ENCODE measurements around the gene RAD51B. TPM values are rescaled to one million over a fixed set of nuclear protein-coding genes. Genes with fewer than 3 reads are reported as not detected.

Gene RAD51B
- total RNA-seq, 1 experiment from 2014 or later, result 14.2 TPM

DNA sequence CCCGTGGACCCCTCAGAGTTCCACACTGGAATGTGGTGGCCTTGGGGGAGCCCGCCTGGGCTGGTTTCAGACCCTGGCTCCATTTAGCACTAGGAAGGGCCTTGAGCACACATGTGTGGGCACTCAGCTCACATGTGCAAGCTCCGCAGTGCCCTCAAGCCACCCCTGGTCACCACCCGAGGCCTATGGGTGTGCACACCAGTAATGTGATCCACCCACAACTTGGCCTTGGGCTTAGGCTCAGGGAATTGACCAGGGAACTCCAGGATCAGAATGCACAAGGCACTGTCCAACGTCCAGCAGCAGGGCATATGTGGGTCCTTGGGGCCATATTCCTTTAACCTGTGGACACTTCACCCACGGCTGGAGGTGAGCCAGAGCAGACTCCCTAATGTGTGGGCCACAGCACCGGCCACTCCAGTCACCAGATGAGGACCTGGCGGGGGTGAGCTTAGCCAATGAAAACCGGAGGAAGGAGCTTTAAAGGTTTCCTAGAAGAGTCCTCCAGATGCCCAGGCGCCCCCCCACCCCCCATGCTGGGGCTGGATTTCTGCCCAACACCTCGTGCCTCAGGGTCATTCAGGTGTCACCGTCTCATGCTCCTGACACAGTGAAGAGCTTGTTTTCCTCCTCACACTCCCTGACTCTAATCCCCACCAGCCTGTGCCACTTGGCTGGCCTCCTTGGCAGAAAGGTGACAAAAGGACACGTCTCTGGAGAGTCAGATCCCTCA, 764.1 kb downstream of the RAD51B start (continued):
- TF ChIP-seq, protein P1, sequence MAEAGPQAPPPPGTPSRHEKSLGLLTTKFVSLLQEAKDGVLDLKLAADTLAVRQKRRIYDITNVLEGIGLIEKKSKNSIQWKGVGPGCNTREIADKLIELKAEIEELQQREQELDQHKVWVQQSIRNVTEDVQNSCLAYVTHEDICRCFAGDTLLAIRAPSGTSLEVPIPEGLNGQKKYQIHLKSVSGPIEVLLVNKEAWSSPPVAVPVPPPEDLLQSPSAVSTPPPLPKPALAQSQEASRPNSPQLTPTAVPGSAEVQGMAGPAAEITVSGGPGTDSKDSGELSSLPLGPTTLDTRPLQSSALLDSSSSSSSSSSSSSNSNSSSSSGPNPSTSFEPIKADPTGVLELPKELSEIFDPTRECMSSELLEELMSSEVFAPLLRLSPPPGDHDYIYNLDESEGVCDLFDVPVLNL (CRISPR knock-in tag; IDR thresholded peaks at IDR 0.05; ENCODE audit: borderline replicate concordance, low read depth), result no peak
- no peak for TF ChIP-seq FOXP1 (CRISPR knock-in tag; IDR thresholded peaks at IDR 0.05; ENCODE audit: borderline replicate concordance)
- no peak for TF ChIP-seq GABPB1 (CRISPR knock-in tag; IDR thresholded peaks at IDR 0.05)
- TF ChIP-seq TEAD1 (CRISPR knock-in tag; IDR thresholded peaks at IDR 0.05), result no peak
- TF ChIP-seq RORB (CRISPR knock-in tag; IDR thresholded peaks at IDR 0.05), result no peak
- no peak for TF ChIP-seq KAT7 (CRISPR knock-in tag; IDR thresholded peaks at IDR 0.05; ENCODE audit: borderline replicate concordance)
- no peak for TF ChIP-seq GTF2I (CRISPR knock-in tag; conservative IDR thresholded peaks at IDR 0.05)
- TF ChIP-seq ATF1 (CRISPR knock-in tag; IDR thresholded peaks at IDR 0.05), result no peak
- TF ChIP-seq CREM (CRISPR knock-in tag; IDR thresholded peaks at IDR 0.05), result no peak
- no peak for TF ChIP-seq MXD4 (CRISPR knock-in tag; IDR thresholded peaks at IDR 0.05; ENCODE audit: borderline replicate concordance)
- TF ChIP-seq GRHL2 (CRISPR knock-in tag; IDR thresholded peaks at IDR 0.05; ENCODE audit: insufficient replicate concordance, severe bottlenecking), result no peak
- TF ChIP-seq NFE2L1 (CRISPR knock-in tag; IDR thresholded peaks at IDR 0.05), result no peak
- TF ChIP-seq, protein P2, sequence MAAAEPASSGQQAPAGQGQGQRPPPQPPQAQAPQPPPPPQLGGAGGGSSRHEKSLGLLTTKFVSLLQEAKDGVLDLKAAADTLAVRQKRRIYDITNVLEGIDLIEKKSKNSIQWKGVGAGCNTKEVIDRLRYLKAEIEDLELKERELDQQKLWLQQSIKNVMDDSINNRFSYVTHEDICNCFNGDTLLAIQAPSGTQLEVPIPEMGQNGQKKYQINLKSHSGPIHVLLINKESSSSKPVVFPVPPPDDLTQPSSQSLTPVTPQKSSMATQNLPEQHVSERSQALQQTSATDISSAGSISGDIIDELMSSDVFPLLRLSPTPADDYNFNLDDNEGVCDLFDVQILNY (CRISPR knock-in tag; IDR thresholded peaks at IDR 0.05), result no peak

DNA sequence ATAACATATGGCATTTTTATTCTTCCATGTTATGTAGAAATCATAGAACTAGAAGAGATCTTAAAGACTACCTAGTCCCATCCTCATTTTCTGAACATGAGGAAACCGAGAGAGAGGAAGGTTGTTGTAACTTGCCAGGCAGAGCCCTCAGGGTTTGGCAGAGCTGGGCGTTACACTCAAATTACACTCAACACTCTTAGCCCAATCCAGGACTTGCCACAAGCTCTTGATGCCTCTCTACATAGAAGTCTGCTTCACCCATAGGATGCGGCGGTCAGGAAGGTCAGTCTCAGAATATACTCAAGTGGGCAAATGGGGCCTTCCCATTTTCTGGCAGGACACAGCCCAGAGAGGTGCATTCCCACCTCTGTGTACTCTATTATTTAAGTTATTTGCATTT, 765.2 kb downstream of the RAD51B start:
- no peak for TF ChIP-seq ZNF416 (CRISPR knock-in tag; IDR thresholded peaks at IDR 0.05)
- no peak for TF ChIP-seq NFYB (CRISPR knock-in tag; conservative IDR thresholded peaks at IDR 0.05; ENCODE audit: low read depth)
- TF ChIP-seq, protein P3, sequence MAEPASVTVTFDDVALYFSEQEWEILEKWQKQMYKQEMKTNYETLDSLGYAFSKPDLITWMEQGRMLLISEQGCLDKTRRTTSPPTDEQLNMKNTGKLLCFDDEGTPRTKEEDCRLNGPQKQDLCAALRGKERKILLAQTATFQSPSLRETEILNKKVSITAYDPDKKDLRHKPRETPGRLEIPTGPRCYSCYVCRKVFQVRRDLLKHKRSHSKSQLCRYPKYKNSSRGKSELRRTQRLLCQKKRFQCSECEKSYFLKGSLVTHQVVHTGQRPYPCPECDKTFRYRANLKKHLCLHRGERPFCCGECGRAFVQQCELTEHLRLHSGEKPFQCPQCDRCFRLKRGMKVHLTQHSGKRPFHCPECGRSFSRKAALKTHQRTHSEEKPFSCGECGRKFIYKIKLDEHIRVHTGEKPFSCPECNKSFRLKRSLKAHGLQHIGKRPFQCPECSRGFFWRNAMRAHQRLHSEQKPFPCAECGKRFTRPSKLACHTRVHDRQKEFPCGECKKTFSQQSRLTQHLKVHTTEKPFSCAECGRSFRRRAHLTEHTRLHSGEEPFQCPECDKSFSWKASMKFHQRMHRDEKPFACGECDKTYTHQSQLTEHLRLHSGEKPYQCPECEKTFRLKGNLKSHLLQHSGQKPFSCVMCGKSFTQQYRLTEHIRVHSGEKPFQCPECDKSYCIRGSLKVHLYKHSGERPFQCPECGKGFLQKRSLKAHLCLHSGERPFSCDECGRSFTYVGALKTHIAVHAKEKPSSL (CRISPR knock-in tag; conservative IDR thresholded peaks at IDR 0.05), result no peak
- no peak for TF ChIP-seq TP53 (CRISPR knock-in tag; IDR thresholded peaks at IDR 0.05)
- TF ChIP-seq JUN (CRISPR knock-in tag; IDR thresholded peaks at IDR 0.05), result no peak
- no peak for TF ChIP-seq ZNF219 (CRISPR knock-in tag; IDR thresholded peaks at IDR 0.05; ENCODE audit: borderline replicate concordance)
- TF ChIP-seq, protein P4, sequence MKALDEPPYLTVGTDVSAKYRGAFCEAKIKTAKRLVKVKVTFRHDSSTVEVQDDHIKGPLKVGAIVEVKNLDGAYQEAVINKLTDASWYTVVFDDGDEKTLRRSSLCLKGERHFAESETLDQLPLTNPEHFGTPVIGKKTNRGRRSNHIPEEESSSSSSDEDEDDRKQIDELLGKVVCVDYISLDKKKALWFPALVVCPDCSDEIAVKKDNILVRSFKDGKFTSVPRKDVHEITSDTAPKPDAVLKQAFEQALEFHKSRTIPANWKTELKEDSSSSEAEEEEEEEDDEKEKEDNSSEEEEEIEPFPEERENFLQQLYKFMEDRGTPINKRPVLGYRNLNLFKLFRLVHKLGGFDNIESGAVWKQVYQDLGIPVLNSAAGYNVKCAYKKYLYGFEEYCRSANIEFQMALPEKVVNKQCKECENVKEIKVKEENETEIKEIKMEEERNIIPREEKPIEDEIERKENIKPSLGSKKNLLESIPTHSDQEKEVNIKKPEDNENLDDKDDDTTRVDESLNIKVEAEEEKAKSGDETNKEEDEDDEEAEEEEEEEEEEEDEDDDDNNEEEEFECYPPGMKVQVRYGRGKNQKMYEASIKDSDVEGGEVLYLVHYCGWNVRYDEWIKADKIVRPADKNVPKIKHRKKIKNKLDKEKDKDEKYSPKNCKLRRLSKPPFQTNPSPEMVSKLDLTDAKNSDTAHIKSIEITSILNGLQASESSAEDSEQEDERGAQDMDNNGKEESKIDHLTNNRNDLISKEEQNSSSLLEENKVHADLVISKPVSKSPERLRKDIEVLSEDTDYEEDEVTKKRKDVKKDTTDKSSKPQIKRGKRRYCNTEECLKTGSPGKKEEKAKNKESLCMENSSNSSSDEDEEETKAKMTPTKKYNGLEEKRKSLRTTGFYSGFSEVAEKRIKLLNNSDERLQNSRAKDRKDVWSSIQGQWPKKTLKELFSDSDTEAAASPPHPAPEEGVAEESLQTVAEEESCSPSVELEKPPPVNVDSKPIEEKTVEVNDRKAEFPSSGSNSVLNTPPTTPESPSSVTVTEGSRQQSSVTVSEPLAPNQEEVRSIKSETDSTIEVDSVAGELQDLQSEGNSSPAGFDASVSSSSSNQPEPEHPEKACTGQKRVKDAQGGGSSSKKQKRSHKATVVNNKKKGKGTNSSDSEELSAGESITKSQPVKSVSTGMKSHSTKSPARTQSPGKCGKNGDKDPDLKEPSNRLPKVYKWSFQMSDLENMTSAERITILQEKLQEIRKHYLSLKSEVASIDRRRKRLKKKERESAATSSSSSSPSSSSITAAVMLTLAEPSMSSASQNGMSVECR (CRISPR knock-in tag; IDR thresholded peaks at IDR 0.05; ENCODE audit: borderline replicate concordance), result no peak
- no peak for TF ChIP-seq TEAD4 (CRISPR knock-in tag; IDR thresholded peaks at IDR 0.05)
- TF ChIP-seq, protein P5, sequence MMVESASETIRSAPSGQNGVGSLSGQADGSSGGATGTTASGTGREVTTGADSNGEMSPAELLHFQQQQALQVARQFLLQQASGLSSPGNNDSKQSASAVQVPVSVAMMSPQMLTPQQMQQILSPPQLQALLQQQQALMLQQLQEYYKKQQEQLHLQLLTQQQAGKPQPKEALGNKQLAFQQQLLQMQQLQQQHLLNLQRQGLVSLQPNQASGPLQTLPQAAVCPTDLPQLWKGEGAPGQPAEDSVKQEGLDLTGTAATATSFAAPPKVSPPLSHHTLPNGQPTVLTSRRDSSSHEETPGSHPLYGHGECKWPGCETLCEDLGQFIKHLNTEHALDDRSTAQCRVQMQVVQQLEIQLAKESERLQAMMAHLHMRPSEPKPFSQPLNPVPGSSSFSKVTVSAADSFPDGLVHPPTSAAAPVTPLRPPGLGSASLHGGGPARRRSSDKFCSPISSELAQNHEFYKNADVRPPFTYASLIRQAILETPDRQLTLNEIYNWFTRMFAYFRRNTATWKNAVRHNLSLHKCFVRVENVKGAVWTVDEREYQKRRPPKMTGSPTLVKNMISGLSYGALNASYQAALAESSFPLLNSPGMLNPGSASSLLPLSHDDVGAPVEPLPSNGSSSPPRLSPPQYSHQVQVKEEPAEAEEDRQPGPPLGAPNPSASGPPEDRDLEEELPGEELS (CRISPR knock-in tag; IDR thresholded peaks at IDR 0.05), result no peak
- no peak for TF ChIP-seq SMAD4 (CRISPR knock-in tag; IDR thresholded peaks at IDR 0.05)
- no peak for TF ChIP-seq GABPB1 (CRISPR knock-in tag; IDR thresholded peaks at IDR 0.05)
- no peak for TF ChIP-seq ETV6 (CRISPR knock-in tag; IDR thresholded peaks at IDR 0.05)
- no peak for TF ChIP-seq IRF2 (CRISPR knock-in tag; IDR thresholded peaks at IDR 0.05; ENCODE audit: borderline replicate concordance, low read depth)
- TF ChIP-seq, protein P1 (CRISPR knock-in tag; IDR thresholded peaks at IDR 0.05; ENCODE audit: borderline replicate concordance, low read depth), result no peak
- H3K4me3 Mint-ChIP-seq, result no peak overlapping the region
- ATAC-seq (no peak), DNase-seq (ENCODE audit: low spot score) (no peak)
- H3K4me1 Mint-ChIP-seq, result peaks cover 49% of the 10 kb centered on the region
- H3K36me3 Mint-ChIP-seq, result peaks cover 5% of the 10 kb centered on the region; the same call in 1 of the 2 replicates
- H3K9me3 Mint-ChIP-seq, result peaks cover 14% of the 10 kb centered on the region
- ChIA-PET POLR2A (no interaction called here), CTCF (interaction anchor here (1.1 kb wide), 1 partner anchor 204 kb away, joined by 6 read pairs; no protein-coding TSS in a partner anchor)
- no peak overlapping the region for H3K27ac Mint-ChIP-seq
- H3K27me3 Mint-ChIP-seq (ENCODE audit: low read depth), result no peaks in the 10 kb centered on the region; the same call in 1 of the 2 replicates
